AG04449 (cell line): Measurements from ENCODE around the gene CACNA1C.

Experiments
- CTCF ChIA-PET: fragments of 350-600 bp; formaldehyde crosslinking; extraction: SDS; loops from one replicate; lab custom pipeline; 2021; ENCODE audit warnings: antibody characterized with exemption; lab: Yijun Ruan, JAX
- POLR2A ChIA-PET: fragments of 400-600, 350-600 bp; formaldehyde crosslinking; extraction: SDS; loops from one replicate; lab custom pipeline; 2020; ENCODE audit warnings: antibody characterized with exemption, inconsistent platforms; lab: Yijun Ruan, JAX
- DNase-seq: peaks from one replicate; pipeline ENCODE4 v3.0.0-alpha.2; 2010; ENCODE audit warnings: low read depth, low spot score
- H3K4me3 ChIP-seq: 2 replicates; pipeline ENCODE4 v1.5.1; 2011; ENCODE audit warnings: low read depth, mild to moderate bottlenecking, control low read depth, low read length
- TF ChIP-seq, protein P1 (sequence below): IDR thresholded peaks from one replicate; pipeline ENCODE4 v1.5.1; 2011; ENCODE audit warnings: mild to moderate bottlenecking, moderate library complexity, low read length, control low read depth, inconsistent platforms; ENCODE audit not compliant: insufficient read depth; ENCODE audit errors: missing control alignments

The CACNA1C gene

DNA sequence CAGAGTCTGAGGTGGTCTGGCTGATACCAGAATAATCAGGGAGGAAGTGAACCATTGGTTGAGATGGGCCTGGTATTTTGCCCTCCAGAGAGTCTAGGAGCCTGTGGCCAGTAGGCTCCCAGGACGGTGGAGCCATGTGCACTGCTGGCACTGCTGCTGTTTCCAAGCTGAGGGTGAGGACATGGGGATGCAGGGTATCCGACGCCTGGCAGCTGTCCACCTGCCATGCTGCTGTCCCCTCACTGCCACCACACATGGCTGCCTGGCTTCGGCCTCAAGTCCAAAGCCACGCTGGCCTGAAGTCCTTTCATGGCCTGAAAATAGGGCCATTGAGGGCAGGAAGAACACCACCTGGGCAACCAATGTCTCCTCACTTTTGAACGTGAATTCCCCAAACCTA, 8.6 kb downstream of the CACNA1C start:
- ChIA-PET POLR2A (interaction anchor here (0.6 kb wide), 1 partner anchor 222 kb away, joined by 3 read pairs; no protein-coding TSS in a partner anchor), CTCF (interaction anchor here (1.4 to 2.5 kb wide), 3 partner anchors 13 to 522 kb away, joined by 4 to 11 read pairs (median 7); no protein-coding TSS in a partner anchor)

DNA sequence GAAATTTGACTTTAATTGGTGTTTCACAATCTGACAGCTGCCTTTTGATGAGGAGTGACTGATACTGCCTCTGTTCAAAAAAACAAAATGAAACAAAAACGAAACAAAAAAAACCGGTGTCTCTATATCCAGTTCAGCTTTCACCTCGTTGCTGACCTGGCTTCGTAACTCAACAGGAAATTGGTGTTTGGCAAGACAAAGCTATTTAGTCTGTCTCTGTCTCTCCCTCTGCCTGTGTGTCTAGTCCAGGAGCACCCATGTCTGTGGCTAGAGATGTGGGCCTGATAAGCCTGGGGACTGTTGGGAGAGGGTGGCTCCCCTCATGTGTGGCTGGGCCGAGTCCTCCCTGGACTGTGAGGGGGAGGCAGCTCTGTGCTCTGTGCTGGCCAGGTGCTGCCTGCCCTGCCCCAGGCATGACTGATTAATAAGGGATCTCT, 11.3 kb downstream of the CACNA1C start:
- CTCF ChIA-PET: interaction anchor here (0.9 to 1.3 kb wide), 7 partner anchors 9 to 521 kb away, joined by 3 to 4 read pairs (median 4); partner anchors contain the start of gene CACNA1C
- TF ChIP-seq, protein P1, sequence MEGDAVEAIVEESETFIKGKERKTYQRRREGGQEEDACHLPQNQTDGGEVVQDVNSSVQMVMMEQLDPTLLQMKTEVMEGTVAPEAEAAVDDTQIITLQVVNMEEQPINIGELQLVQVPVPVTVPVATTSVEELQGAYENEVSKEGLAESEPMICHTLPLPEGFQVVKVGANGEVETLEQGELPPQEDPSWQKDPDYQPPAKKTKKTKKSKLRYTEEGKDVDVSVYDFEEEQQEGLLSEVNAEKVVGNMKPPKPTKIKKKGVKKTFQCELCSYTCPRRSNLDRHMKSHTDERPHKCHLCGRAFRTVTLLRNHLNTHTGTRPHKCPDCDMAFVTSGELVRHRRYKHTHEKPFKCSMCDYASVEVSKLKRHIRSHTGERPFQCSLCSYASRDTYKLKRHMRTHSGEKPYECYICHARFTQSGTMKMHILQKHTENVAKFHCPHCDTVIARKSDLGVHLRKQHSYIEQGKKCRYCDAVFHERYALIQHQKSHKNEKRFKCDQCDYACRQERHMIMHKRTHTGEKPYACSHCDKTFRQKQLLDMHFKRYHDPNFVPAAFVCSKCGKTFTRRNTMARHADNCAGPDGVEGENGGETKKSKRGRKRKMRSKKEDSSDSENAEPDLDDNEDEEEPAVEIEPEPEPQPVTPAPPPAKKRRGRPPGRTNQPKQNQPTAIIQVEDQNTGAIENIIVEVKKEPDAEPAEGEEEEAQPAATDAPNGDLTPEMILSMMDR: no peak
- POLR2A ChIA-PET: no interaction called here
- no peak overlapping the region for H3K4me3 ChIP-seq
- no peak for DNase-seq

More for the DNA sequence above, 8.6 kb downstream of the CACNA1C start:
- DNase-seq: no peak
- TF ChIP-seq, protein P1: no peak
- no peak overlapping the region for H3K4me3 ChIP-seq

DNA sequence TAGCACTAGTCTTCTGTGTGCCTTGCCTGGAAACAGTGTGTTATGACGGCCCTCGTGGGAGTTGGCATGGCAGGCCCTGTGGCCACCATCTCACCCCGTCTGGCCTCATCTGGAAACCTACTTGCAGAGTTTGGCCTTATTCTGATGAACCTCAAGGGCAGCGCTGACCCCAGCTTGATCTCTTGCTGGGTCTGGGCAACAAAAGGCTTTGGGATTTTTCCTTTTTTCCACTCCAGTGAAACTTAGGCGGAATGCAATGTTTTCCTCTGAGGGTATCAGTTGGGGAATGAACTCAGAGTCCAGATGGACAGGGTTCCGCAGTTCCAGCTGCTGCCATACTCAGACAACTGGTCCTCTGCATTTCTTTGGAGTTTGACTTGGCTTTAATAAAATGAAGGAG, 15.9 kb downstream of the CACNA1C start:
- H3K4me3 ChIP-seq: no peak overlapping the region
- ChIA-PET POLR2A (no interaction called here), CTCF (interaction anchor here (1.1 to 6.2 kb wide), 2 partner anchors 12 to 45 kb away, joined by 3 to 43 read pairs; no protein-coding TSS in a partner anchor)
- TF ChIP-seq, protein P1: no peak
- DNase-seq: no peak

DNA sequence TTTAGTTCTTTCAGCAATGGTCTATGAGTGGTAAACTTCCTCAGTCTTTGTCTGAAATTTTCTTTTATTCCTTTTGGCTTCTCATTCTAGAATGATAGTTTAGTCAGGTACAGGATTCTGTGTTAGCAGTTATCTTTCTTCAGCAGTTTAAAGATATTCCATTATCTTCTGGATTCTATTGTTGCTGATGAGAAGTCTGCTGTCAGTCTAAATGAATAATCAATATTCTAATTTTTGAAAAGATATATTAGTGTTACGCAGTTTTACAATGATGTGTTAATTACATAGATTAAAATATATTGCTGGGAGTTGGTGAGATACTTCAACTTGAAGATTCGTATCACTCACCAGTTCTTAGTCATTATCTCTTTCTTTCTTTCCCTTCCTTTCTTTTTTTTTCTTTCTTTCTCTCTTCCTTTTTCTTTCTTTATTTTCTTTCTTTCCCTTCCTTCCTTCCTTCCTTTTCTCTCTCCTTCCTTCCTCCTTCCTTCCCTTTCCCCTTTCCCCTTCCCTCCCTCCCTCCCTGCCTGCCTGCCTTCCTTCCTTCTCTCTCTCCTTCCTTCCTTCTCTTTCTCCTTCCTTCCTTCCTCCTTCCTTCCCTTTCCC, 17.8 kb downstream of the CACNA1C start:
- TF ChIP-seq, protein P1: no peak
- POLR2A ChIA-PET: no interaction called here

DNA sequence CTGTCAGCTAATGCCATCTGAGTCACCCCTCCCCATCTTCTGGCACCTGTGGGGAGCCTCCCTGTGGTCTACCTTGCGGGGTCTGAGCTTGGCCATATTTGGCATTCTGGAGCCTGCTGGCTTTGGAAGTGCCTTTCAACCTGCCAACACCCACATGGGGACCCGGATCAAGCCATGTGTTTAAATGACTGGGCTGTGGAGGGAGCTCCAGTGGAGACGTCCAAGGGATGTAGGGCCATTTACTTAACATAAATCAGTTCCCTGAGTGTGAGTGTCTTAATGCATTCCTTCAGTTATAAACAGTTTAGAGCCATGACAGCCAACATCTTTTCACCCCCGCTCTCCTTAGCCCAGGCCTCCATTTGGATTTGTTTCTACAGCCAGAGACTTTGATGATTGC, 22.0 kb downstream of the CACNA1C start:
- H3K4me3 ChIP-seq: no peak overlapping the region
- POLR2A ChIA-PET: no interaction called here
- DNase-seq: no peak
- CTCF ChIA-PET: interaction anchor here (1.0 to 1.8 kb wide), 5 partner anchors 9 to 206 kb away, joined by 3 to 8 read pairs (median 3); no protein-coding TSS in a partner anchor
- TF ChIP-seq, protein P1: no peak

More for the DNA sequence above, 17.8 kb downstream of the CACNA1C start:
- no peak for DNase-seq
- no peak overlapping the region for H3K4me3 ChIP-seq
- CTCF ChIA-PET: interaction anchor here (6.2 kb wide), 1 partner anchor 13 kb away, joined by 43 read pairs; no protein-coding TSS in a partner anchor

DNA sequence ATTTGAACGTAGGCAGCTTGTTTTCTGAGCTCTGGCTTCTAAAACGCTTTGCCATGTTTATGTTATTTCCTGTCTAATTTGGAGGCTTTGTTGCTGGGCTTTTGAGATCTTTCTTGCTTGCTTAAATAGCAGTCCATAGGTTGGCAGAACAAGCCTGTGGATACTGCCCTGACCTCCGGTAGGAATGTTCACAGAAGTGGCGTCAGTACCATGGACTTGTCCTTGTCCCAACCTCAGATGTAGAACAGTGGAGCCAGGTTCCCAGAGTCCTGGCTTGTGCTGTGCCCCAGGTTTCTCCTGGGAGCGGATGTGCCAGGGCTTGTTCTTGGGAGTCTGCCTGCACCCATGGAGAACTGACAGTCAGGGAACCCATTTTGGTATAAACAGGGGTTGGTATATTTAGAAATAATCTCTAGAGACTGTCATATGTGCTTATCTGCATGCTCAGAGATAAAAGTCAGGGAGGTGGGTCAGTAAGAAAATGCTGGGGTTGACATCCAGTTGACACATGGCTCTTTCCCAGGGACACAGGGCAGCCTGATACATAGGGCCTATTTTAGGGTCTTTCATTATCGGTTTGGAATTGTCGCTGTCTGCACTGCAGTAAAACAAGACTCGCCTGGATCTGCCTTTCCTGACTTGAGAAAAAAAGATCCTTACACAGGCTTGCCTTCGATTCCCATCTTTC, 22.9 kb downstream of the CACNA1C start:
- H3K4me3 ChIP-seq: peak overlapping the region; percentile 19
- ChIA-PET POLR2A (no interaction called here), CTCF (interaction anchor here (1.1 to 1.8 kb wide), 3 partner anchors 9 to 205 kb away, joined by 3 to 8 read pairs (median 3); no protein-coding TSS in a partner anchor)
- TF ChIP-seq, protein P1: no peak
- no peak for DNase-seq
